Measurements from ENCODE around the gene MPG. TPM values are rescaled to one million over a fixed set of nuclear protein-coding genes. Genes with fewer than 3 reads are reported as not detected.

MPG gene
- total RNA-seq, 2 experiments from 2014 or later: 58.1 to 119 TPM

- H3K4me3 ChIP-seq (ENCODE audit: low read depth, low read length, poor library complexity, severe bottlenecking): no peak overlapping the region
- no peaks in the 10 kb centered on the region for H3K9me2 ChIP-seq (ENCODE audit: insufficient read depth, low read length)
- peaks cover 20% of the 10 kb centered on the region for H3K4me1 ChIP-seq (ENCODE audit: insufficient read depth, low read length, poor library complexity, severe bottlenecking)
- BruUV-seq (replicated peaks): no TSS peak
- no peak overlapping the region for H2AFZ ChIP-seq (ENCODE audit: low read length)
- DNase-seq (ENCODE audit: low spot score): no peak
- no peak for TF ChIP-seq CTCF (conservative IDR thresholded peaks at IDR 0.05; ENCODE audit: low read length)
- H4K20me1 ChIP-seq (ENCODE audit: insufficient read depth, low read length): no peaks in the 10 kb centered on the region
- POLR2A ChIA-PET: no interaction called here
- no peaks in the 10 kb centered on the region for H3K79me2 ChIP-seq (ENCODE audit: insufficient read depth, low read depth, low read length)
- H3K9me3 ChIP-seq (ENCODE audit: low read length): no peaks in the 10 kb centered on the region
- intact Hi-C loops (cut with micrococcal nuclease; ENCODE audit: unreplicated experiment): no loop called here
- peaks cover 60% of the 10 kb centered on the region for H3K36me3 ChIP-seq (ENCODE audit: insufficient read depth, low read length)
- H3K4me2 ChIP-seq (ENCODE audit: low read length): no peak overlapping the region
- no peak overlapping the region for H3K27ac ChIP-seq (ENCODE audit: low read depth, low read length, poor library complexity, severe bottlenecking)
- CTCF ChIA-PET (ENCODE audit: unreplicated experiment): no interaction called here
Measured at GRCh38 chr16:88613-89012, 10.6 kb downstream of the MPG start.

DNA sequence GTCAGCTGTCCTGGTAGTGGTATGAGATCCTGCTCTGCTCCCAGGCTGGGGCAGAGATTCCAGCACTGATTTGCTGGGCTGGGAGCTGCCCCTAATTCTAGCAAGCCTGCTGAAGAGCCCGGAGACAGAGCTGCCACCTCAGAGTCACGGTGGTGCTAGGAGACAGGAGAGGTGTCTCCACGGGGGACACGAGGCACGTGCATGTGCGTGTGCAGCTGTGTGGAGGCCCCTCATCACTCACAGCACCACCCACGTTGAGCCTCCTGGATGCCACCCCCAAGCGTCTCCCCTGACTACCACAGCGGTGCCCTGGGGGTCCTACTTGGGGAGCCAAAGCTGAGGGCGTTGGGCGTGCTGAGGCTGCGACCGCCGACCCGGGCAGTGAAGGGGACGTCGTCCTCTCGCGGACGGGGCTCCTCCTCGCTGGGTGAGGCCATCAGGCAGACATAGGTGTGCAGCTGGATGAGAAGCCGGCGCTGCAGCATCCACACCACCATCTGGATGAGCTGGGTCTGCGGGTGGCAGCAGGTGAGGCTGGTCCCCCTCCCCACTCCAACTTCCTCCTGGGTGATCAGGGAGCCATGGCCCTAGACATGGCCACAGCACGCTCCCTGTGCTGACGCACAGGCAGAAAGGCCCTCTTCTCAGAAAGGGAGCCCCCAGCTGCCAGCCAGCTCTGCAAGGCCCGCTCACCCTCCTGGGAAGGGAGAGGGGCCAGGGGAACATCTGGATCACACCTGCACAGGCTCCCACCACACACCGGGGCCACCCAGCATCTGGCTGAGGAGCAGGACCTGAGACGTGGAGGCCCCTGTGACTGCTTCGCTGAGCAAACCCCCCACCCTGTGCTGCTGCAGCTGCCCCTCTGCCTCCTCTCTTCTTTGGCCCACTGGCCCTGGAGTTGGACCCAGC, 11.6 kb downstream of the MPG start:
- Histone ChIP-seq H3K9me2 (ENCODE audit: insufficient read depth, low read length) (no peaks in the 10 kb centered on the region), H3K27ac (ENCODE audit: low read depth, low read length, poor library complexity, severe bottlenecking) (no peak overlapping the region), H3K79me2 (ENCODE audit: insufficient read depth, low read depth, low read length) (no peaks in the 10 kb centered on the region), H3K4me2 (ENCODE audit: low read length) (no peak overlapping the region), H3K9me3 (ENCODE audit: low read length) (no peaks in the 10 kb centered on the region), H3K36me3 (ENCODE audit: insufficient read depth, low read length) (peaks cover 53% of the 10 kb centered on the region), H3K4me1 (ENCODE audit: insufficient read depth, low read length, poor library complexity, severe bottlenecking) (peaks cover 10% of the 10 kb centered on the region), H3K4me3 (ENCODE audit: low read depth, low read length, poor library complexity, severe bottlenecking) (no peak overlapping the region), H2AFZ (ENCODE audit: low read length) (no peak overlapping the region), H4K20me1 (ENCODE audit: insufficient read depth, low read length) (no peaks in the 10 kb centered on the region)
- no peak for TF ChIP-seq EZH2phosphoT487 (IDR thresholded peaks at IDR 0.05; ENCODE audit: borderline replicate concordance, low read depth, low read length)
- no peak for TF ChIP-seq CTCF (conservative IDR thresholded peaks at IDR 0.05; ENCODE audit: low read length)
- no TSS peak for BruUV-seq (replicated peaks)
- CTCF ChIA-PET (ENCODE audit: unreplicated experiment): no interaction called here
- no peak for DNase-seq (ENCODE audit: low spot score)
- intact Hi-C loops (cut with micrococcal nuclease; ENCODE audit: unreplicated experiment): no loop called here
- POLR2A ChIA-PET: no interaction called here

GRCh38 chr16:91484-91883, 13.5 kb downstream of the MPG start:
- TF ChIP-seq CTCF (conservative IDR thresholded peaks at IDR 0.05; ENCODE audit: low read length) (no peak), EZH2phosphoT487 (IDR thresholded peaks at IDR 0.05; ENCODE audit: borderline replicate concordance, low read depth, low read length) (no peak)
- Histone ChIP-seq H3K4me2 (ENCODE audit: low read length) (no peak overlapping the region), H4K20me1 (ENCODE audit: insufficient read depth, low read length) (no peaks in the 10 kb centered on the region), H3K36me3 (ENCODE audit: insufficient read depth, low read length) (peaks cover 39% of the 10 kb centered on the region), H3K27ac (ENCODE audit: low read depth, low read length, poor library complexity, severe bottlenecking) (no peak overlapping the region), H3K9me2 (ENCODE audit: insufficient read depth, low read length) (no peaks in the 10 kb centered on the region), H2AFZ (ENCODE audit: low read length) (no peak overlapping the region), H3K4me3 (ENCODE audit: low read depth, low read length, poor library complexity, severe bottlenecking) (no peak overlapping the region), H3K4me1 (ENCODE audit: insufficient read depth, low read length, poor library complexity, severe bottlenecking) (no peaks in the 10 kb centered on the region), H3K9me3 (ENCODE audit: low read length) (no peaks in the 10 kb centered on the region), H3K79me2 (ENCODE audit: insufficient read depth, low read depth, low read length) (no peaks in the 10 kb centered on the region)
- ChIA-PET POLR2A (no interaction called here), CTCF (ENCODE audit: unreplicated experiment) (interaction anchor here (0.6 kb wide), 1 partner anchor 162 kb away, joined by 4 read pairs; no protein-coding TSS in a partner anchor)
- DNase-seq (ENCODE audit: low spot score): no peak
- intact Hi-C loops (cut with micrococcal nuclease; ENCODE audit: unreplicated experiment): no loop called here
- no TSS peak for BruUV-seq (replicated peaks)
